Measurements from ENCODE around the gene NUDT3.
"Not testable (repeated sequence)": the region's sequence is repeated elsewhere in the genome, so short reads cannot be mapped to it uniquely, and the experiment has no call there.

NUDT3 gene

GRCh38 chr6:34393191-34393965 is 909 bp upstream of the NUDT3 start:
- DNase-seq, result peak in 1 of 14 donors; percentile 32

DNA sequence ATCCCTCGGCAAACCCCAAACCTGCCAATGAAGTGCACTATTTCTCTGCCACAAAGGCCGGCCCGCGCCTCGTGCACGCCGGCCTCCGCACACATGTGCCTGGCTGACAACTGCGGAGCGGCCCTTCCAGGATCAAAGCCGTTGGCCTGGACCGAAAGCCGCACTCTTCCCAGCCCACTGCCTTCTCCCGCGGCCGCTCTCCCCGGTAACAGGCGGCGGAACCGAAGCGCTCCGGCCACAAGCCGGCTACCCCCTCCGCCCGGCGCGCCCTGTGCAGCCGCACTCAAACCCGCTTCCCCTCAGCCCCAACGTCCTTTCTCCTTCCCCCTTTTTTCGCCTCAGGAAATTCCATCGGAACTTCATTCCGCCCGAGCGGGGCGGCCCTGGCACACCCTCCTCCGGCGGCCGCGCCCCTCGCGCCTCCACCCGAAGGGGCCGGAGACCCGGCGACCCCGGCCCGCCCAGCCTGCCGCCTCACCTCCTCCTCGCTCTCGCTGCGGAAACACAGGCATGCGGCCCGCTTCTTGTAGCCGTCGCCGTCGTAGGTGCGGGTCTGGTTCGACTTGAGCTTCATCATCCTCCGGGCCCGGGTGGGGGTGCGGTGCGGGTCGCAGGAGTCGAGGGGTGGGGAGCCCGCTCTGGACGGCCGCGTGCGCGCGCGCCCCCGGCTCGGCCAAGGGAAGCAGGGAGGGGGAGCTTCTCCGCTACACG is 528 bp downstream of the NUDT3 start:
- DNase-seq, result peak in 12 of 14 donors; percentile 27 to 82 (median 68)

DNA sequence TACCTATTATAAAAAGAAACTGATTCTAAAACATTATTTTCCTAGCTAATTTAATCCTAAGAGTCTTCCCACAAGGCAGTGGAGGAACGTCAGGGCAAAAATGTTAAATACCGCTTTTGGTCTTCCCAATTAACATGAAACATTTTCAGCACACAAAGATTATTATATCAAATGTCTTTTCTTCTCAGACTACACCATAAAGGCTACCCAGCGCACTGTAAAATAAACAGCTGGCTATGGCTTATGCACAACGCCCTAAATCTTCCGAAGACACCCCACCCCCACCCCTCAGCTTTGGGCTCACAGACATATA is 1.0 kb downstream of the NUDT3 start:
- no peak for DNase-seq

GRCh38 chr6:34390531-34391472 is 1.7 kb downstream of the NUDT3 start:
- DNase-seq, result peak in 7 of 14 donors; percentile 15 to 46 (median 18)

DNA sequence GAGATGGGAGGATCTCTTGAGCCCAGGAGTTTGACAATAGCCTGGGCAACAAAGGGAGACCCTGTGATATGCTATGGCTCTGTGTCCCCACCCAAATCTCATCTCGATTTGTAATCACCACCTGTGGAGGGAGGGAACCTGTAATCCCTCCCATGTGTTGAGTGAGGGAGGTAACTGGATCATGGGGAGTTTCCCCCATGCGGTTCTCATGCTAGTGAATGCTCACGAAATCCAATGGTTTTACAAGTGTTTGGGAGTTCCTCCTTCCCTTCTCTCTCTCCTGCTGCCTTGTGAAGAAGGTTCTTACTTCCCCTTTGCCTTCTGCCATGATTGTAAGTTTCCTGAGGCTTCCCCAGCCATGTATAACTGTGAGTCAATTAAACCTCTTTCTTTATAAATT is 3.4 kb downstream of the NUDT3 start:
- no peak for DNase-seq

DNA sequence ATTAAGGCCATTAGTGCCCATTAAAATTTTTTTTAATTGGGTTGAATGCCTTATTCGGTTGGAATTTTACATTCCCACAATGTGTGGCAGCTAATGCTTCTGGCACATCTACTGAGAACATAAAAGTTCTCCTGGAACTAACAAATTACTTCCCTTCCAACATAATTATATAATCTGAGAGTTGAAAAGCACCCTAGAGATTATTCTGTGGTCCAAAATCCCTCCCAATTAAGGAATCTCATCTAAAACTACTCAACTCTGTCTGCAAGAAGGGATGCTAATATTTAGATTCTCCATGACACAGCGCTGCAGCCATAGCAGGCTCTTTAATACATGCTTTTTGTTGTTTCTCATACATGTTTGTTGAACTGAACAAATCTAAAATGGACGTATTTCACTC is 4.0 kb downstream of the NUDT3 start:
- DNase-seq, result no peak

- no peak for DNase-seq
Measured at GRCh38 chr6:34386316-34387137, 5.9 kb downstream of the NUDT3 start.

GRCh38 chr6:34385793-34386195 is 6.7 kb downstream of the NUDT3 start:
- no peak for DNase-seq

GRCh38 chr6:34384321-34385153 is 7.9 kb downstream of the NUDT3 start:
- no peak for DNase-seq

GRCh38 chr6:34383656-34384320 is 8.7 kb downstream of the NUDT3 start:
- DNase-seq, result no peak

- peak in 1 of 14 donors; percentile 2 for DNase-seq
Measured at GRCh38 chr6:34383161-34383631, 9.3 kb downstream of the NUDT3 start.

DNA sequence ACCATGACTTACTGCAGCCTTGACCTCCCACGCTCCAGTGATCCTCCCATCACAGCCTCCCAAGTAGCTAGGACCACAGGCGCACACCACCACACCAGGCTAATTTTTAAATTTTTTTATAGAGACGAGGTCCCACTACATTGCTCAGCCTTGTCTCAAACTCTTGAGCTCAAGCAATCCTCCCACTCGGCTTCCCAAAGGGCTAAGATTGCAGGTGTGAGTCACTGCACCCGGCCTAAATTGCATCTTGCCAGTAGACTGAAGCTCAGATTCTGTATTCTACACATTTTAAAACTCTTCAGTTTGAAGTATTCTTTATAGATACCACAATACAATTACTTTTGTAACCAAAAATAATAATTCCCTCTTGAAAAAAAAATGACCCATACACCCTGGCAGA is 11.4 kb downstream of the NUDT3 start:
- no peak for DNase-seq

GRCh38 chr6:34378470-34378869 is 14.0 kb downstream of the NUDT3 start:
- no peak for DNase-seq

DNA sequence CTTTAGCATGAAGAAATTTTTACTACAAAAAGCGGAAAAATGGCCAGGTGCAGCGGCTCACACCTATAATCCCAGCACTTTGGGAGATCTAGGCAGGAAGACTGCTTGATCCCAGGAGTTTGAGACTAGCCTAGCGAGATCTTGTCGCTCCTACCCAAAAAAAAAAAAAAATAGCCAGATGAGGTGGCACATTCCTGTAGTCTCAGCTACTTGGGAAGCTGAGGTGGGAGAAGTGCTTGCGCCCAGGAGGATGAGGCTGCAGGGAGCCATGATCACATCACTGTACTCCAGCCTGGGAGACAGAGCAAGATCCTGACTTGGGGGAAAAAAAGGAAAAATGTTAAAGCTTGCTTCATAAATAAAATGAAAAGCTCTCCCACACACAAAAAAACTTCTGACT is 14.5 kb downstream of the NUDT3 start:
- DNase-seq, result no peak

GRCh38 chr6:34377571-34377970 is 14.9 kb downstream of the NUDT3 start:
- not testable (repeated sequence) for DNase-seq

DNA sequence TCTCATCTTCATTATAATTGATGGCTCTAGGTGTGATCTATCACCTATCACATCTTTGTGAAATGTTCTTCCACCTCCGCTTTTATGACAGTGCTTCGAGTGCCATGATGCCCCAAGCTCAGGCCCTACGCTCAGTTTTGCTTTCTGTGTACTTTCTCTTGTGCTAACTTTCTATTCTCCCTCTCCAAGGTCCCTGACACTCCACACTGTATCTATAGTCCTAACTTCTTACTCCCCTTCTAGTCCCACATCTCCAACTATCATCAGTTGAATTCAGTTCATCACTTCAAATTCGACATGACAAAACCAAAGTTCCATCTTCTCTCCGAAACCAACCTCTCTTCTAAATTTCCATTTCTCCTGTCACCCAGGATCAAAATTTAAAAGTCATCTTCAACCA is 16.6 kb downstream of the NUDT3 start:
- DNase-seq, result no peak

DNA sequence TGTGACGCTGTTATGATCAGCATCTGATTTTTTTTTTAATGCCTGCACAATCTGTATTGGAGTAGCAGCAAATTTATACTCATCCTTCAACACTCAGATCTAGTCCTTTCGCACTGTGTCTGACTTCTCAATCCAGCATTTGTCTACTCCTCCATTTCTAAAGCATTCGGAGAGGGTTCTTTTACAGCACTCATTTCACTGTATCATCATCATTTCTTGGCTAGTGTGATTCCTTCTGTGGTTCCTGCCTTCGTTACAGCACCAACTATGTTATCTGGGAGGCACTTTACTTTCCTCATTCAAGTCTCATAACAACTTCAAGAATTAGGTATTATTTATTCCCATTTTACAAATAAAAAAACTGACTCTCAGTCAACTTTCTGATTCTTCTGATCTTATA is 18.0 kb downstream of the NUDT3 start:
- no peak for DNase-seq

DNA sequence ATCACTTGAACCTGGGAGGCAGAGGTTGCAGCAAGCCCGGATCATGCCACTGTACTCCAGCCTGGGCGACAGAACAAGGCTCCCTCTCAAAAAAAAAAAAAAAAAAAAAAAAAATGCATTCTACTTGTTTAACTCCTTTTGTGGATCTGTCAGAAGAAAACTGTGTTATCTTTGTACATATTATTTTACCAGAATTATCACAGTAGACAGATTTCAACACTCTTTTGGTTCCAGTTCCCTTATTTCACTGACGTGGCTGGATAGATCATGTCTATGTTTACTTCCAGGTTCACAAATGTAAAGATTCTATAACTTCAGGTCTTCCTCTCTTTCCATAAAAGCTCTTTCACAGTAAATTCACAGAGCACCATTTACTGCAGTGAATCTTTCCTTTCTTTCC is 18.4 kb downstream of the NUDT3 start:
- no peak for DNase-seq

- DNase-seq, result no peak
Measured at GRCh38 chr6:34373511-34373910, 19.0 kb downstream of the NUDT3 start.

- DNase-seq, result not testable (repeated sequence)
Measured at GRCh38 chr6:34371865-34372264, 20.6 kb downstream of the NUDT3 start.
